OCI-M2 (cell line): ENCODE results near the gene RAD50.
"Not testable (repeated sequence)": the region's sequence is repeated elsewhere in the genome, so short reads cannot be mapped to it uniquely, and the experiment has no call there.

Experiments
- DNase-seq: peaks from one replicate; lab custom pipeline; 2025; ENCODE audit not compliant: unreplicated experiment; lab: John Stamatoyannopoulos, UW

The RAD50 gene

GRCh38 chr5:132557478-132558172, 848 bp downstream of the RAD50 start:
- DNase-seq, result no peak

- DNase-seq, result no peak
Observed at GRCh38 chr5:132559383-132560060, 2.7 kb downstream of the RAD50 start.

GRCh38 chr5:132561601-132562000, 4.8 kb downstream of the RAD50 start:
- no peak for DNase-seq

- not testable (repeated sequence) for DNase-seq
Observed at GRCh38 chr5:132564555-132564954, 7.8 kb downstream of the RAD50 start.

- no peak for DNase-seq
Observed at GRCh38 chr5:132566657-132567056, 9.9 kb downstream of the RAD50 start.

GRCh38 chr5:132576123-132576522, 19.3 kb downstream of the RAD50 start:
- DNase-seq, result no peak

GRCh38 chr5:132584560-132584959, 27.8 kb downstream of the RAD50 start:
- DNase-seq, result not testable (repeated sequence)

GRCh38 chr5:132586063-132586462, 29.3 kb downstream of the RAD50 start:
- no peak for DNase-seq

- DNase-seq, result no peak
Observed at GRCh38 chr5:132589467-132589866, 32.7 kb downstream of the RAD50 start.

GRCh38 chr5:132591145-132591544, 34.4 kb downstream of the RAD50 start:
- DNase-seq, result no peak

- DNase-seq, result no peak
Observed at GRCh38 chr5:132592521-132592920, 35.7 kb downstream of the RAD50 start.

- DNase-seq, result no peak
Observed at GRCh38 chr5:132594170-132594569, 37.4 kb downstream of the RAD50 start.

GRCh38 chr5:132595624-132596023, 38.8 kb downstream of the RAD50 start:
- no peak for DNase-seq

GRCh38 chr5:132601071-132601728, 44.4 kb downstream of the RAD50 start:
- no peak for DNase-seq

- no peak for DNase-seq
Observed at GRCh38 chr5:132607095-132607494, 50.3 kb downstream of the RAD50 start.

- no peak for DNase-seq
Observed at GRCh38 chr5:132608107-132608506, 51.3 kb downstream of the RAD50 start.

GRCh38 chr5:132611965-132612364, 55.2 kb downstream of the RAD50 start:
- DNase-seq, result no peak

GRCh38 chr5:132612846-132613245, 56.1 kb downstream of the RAD50 start:
- no peak for DNase-seq

GRCh38 chr5:132621699-132622098, 64.9 kb downstream of the RAD50 start:
- DNase-seq, result no peak

- no peak for DNase-seq
Observed at GRCh38 chr5:132622608-132623007, 65.8 kb downstream of the RAD50 start.

- no peak for DNase-seq
Observed at GRCh38 chr5:132627470-132627869, 70.7 kb downstream of the RAD50 start.

- DNase-seq, result no peak
Observed at GRCh38 chr5:132628814-132629213, 72.0 kb downstream of the RAD50 start.
